H9 (cell line): Measurements from ENCODE around the gene RPL18. TPM values are rescaled to one million over a fixed set of nuclear protein-coding genes. Genes with fewer than 3 reads are reported as not detected.
A peak's percentile ranks its signal among the peaks of the same experiment; 100 is the strongest.

ENCODE experiments used
- DNase-seq: peaks from one replicate; pipeline ENCODE4 v3.0.0-alpha.2; 2017
- H2AFZ ChIP-seq: one replicate; pipeline ENCODE4 v1.6.1; 2013; ENCODE audit warnings: mild to moderate bottlenecking, low read length, control low read depth, moderate library complexity
- H2AK5ac ChIP-seq: 2 replicates; pipeline ENCODE4 v1.6.1; 2013; ENCODE audit warnings: low read length, control low read depth, mixed read lengths; ENCODE audit not compliant: insufficient read length
- H2BK120ac ChIP-seq: one replicate; pipeline ENCODE4 v1.6.1; 2013; ENCODE audit warnings: low read depth, mild to moderate bottlenecking, low read length, control low read depth, inconsistent platforms; ENCODE audit not compliant: poor library complexity, severe bottlenecking
- H2BK12ac ChIP-seq: 2 replicates; pipeline ENCODE4 v1.6.1; 2013; ENCODE audit warnings: low read length, control low read depth, mixed read lengths, low read depth; ENCODE audit not compliant: insufficient read length
- H2BK15ac ChIP-seq: 2 replicates; pipeline ENCODE4 v1.6.1; 2013; ENCODE audit warnings: low read depth, low read length, control low read depth
- H2BK20ac ChIP-seq: one replicate; pipeline ENCODE4 v1.6.1; 2013; ENCODE audit warnings: low read depth, mild to moderate bottlenecking, low read length, control low read depth, inconsistent platforms; ENCODE audit not compliant: poor library complexity, severe bottlenecking
- H2BK5ac ChIP-seq: 2 replicates; pipeline ENCODE4 v1.6.1; 2013; ENCODE audit warnings: low read length, control low read depth, mixed read lengths; ENCODE audit not compliant: insufficient read length
- H3K14ac ChIP-seq: 2 replicates; pipeline ENCODE4 v1.6.1; 2013; ENCODE audit warnings: low read length, control low read depth; ENCODE audit not compliant: insufficient read depth
- H3K18ac ChIP-seq: 2 replicates; pipeline ENCODE4 v1.6.1; 2013; ENCODE audit warnings: low read depth, mild to moderate bottlenecking, mixed read lengths, low read length, control low read depth; ENCODE audit not compliant: insufficient read length
- H3K23ac ChIP-seq: 2 replicates; pipeline ENCODE4 v1.6.1; 2013; ENCODE audit warnings: low read length, control low read depth, mixed read lengths, low read depth; ENCODE audit not compliant: insufficient read length
- H3K23me2 ChIP-seq: 2 replicates; pipeline ENCODE4 v1.6.1; 2013; ENCODE audit warnings: low read depth, mild to moderate bottlenecking, mixed read lengths, low read length, control low read depth; ENCODE audit not compliant: insufficient read length, poor library complexity, severe bottlenecking
- H3K27ac ChIP-seq: 2 replicates; pipeline ENCODE4 v1.5.1; 2013; ENCODE audit warnings: low read length, control low read depth, mixed read lengths, low read depth; ENCODE audit not compliant: insufficient read length
- H3K27me3 ChIP-seq: 2 replicates; pipeline ENCODE4 v1.6.1; 2013; ENCODE audit warnings: low read length, control low read depth, inconsistent platforms; ENCODE audit not compliant: insufficient read depth
- H3K4ac ChIP-seq: 2 replicates; pipeline ENCODE4 v1.6.1; 2013; ENCODE audit warnings: low read depth, mild to moderate bottlenecking, control low read depth, inconsistent platforms, low read length, moderate library complexity
- H3K4me1 ChIP-seq: 2 replicates; pipeline ENCODE4 v1.6.1; 2013; ENCODE audit warnings: low read length, control low read depth, inconsistent platforms; ENCODE audit not compliant: insufficient read depth
- H3K4me2 ChIP-seq: 2 replicates; pipeline ENCODE4 v1.6.1; 2013; ENCODE audit warnings: low read length, control low read depth, mixed read lengths; ENCODE audit not compliant: insufficient read length, insufficient read depth
- H3K56ac ChIP-seq: 2 replicates; pipeline ENCODE4 v1.6.1; 2013; ENCODE audit warnings: low read depth, mild to moderate bottlenecking, mixed read lengths, low read length, control low read depth; ENCODE audit not compliant: insufficient read length
- H3K79me1 ChIP-seq: 2 replicates; pipeline ENCODE4 v1.6.1; 2013; ENCODE audit warnings: low read depth, mild to moderate bottlenecking, moderate library complexity, low read length, control low read depth, inconsistent platforms; ENCODE audit not compliant: insufficient read depth, poor library complexity, severe bottlenecking
- H3K79me2 ChIP-seq: 2 replicates; pipeline ENCODE4 v1.6.1; 2013; ENCODE audit warnings: low read length, control low read depth, inconsistent platforms; ENCODE audit not compliant: insufficient read depth
- H3K9ac ChIP-seq: 2 replicates; pipeline ENCODE4 v1.6.1; 2013; ENCODE audit warnings: low read length, control low read depth, mixed read lengths; ENCODE audit not compliant: insufficient read length; ENCODE audit errors: extremely low read depth
- H3K9me3 ChIP-seq: one replicate; pipeline ENCODE4 v1.6.1; 2013; ENCODE audit warnings: low read depth, low read length, inconsistent platforms; ENCODE audit not compliant: control insufficient read depth
- H3T11ph ChIP-seq: one replicate; pipeline ENCODE4 v1.6.1; 2013; ENCODE audit warnings: mild to moderate bottlenecking, low read length, control low read depth, inconsistent platforms
- H4K20me1 ChIP-seq: one replicate; pipeline ENCODE4 v1.6.1; 2013; ENCODE audit not compliant: control insufficient read depth, insufficient read length, insufficient read depth
- H4K5ac ChIP-seq: 2 replicates; pipeline ENCODE4 v1.6.1; 2013; ENCODE audit warnings: low read depth, mild to moderate bottlenecking, mixed read lengths, low read length, control low read depth; ENCODE audit not compliant: insufficient read length
- H4K8ac ChIP-seq: replicated peaks from 2 replicates; pipeline ENCODE4 v1.6.1; 2013; ENCODE audit warnings: low read length, control low read depth, mixed read lengths, low read depth; ENCODE audit not compliant: insufficient read length
- H4K91ac ChIP-seq: 2 replicates; pipeline ENCODE4 v1.6.1; 2013; ENCODE audit warnings: low read depth, mild to moderate bottlenecking, moderate library complexity, mixed read lengths, low read length, control low read depth; ENCODE audit not compliant: insufficient read length
- H3K27ac Mint-ChIP-seq, 3 experiments: 2 replicates in 2 of 3; 3 replicates in 1 of 3; pipeline ENCODE4 v1.8.0; 2020 to 2021; ENCODE audit warnings: mixed read lengths in 3 of 3, mild to moderate bottlenecking in 1 of 3, moderate library complexity in 1 of 3
- H3K27me3 Mint-ChIP-seq: 2 replicates; pipeline ENCODE4 v1.8.0; 2021; ENCODE audit warnings: low read depth, mild to moderate bottlenecking, moderate library complexity, mixed read lengths
- H3K36me3 Mint-ChIP-seq, 3 experiments: 2 replicates in 2 of 3; 3 replicates in 1 of 3; pipeline ENCODE4 v1.8.0; 2020 to 2021; ENCODE audit warnings: low read depth in 3 of 3, mixed read lengths in 3 of 3; ENCODE audit not compliant: insufficient read depth in 1 of 3
- H3K4me1 Mint-ChIP-seq, 2 experiments: 2 replicates each; pipeline ENCODE4 v1.8.0; 2020; ENCODE audit warnings: mixed read lengths in 2 of 2
- H3K4me3 Mint-ChIP-seq, 2 experiments: 2 replicates in 1 of 2; 3 replicates in 1 of 2; pipeline ENCODE4 v1.8.0; 2020 to 2021; ENCODE audit warnings: mild to moderate bottlenecking in 2 of 2, mixed read lengths in 2 of 2, moderate library complexity in 1 of 2
- H3K9me3 Mint-ChIP-seq, 2 experiments: 2 replicates in 1 of 2; 3 replicates in 1 of 2; pipeline ENCODE4 v1.8.0; 2020; ENCODE audit warnings: mild to moderate bottlenecking in 2 of 2, mixed read lengths in 2 of 2, moderate library complexity in 1 of 2
- WGBS: extraction: QIAGEN DNeasy Blood & Tissue Kit; methylation state at CpG from one replicate; pipeline ENCODE4 v1.1.7; 2013; ENCODE audit warnings: missing lambda C conversion rate, low lambda C conversion rate, mixed read lengths; ENCODE audit not compliant: insufficient read length; ENCODE audit errors: extremely low coverage; 5-methylcytosine and 5-hydroxymethylcytosine counted together
- total RNA-seq: library from RNA; stranded (reverse); gene quantifications from 2 replicates; pipeline ENCODE4 v1.2.1, GENCODE V29; 2021
- TF ChIP-seq, protein P1 (sequence below): fragments of 200-600 bp; sonication (generic); conservative IDR thresholded peaks from 3 replicates; pipeline ENCODE4 v1.8.0; 2021; ENCODE audit warnings: antibody characterized with exemption, mild to moderate bottlenecking

RPL18 gene
- total RNA-seq, 1 experiment from 2014 or later = 1,855 TPM

DNA sequence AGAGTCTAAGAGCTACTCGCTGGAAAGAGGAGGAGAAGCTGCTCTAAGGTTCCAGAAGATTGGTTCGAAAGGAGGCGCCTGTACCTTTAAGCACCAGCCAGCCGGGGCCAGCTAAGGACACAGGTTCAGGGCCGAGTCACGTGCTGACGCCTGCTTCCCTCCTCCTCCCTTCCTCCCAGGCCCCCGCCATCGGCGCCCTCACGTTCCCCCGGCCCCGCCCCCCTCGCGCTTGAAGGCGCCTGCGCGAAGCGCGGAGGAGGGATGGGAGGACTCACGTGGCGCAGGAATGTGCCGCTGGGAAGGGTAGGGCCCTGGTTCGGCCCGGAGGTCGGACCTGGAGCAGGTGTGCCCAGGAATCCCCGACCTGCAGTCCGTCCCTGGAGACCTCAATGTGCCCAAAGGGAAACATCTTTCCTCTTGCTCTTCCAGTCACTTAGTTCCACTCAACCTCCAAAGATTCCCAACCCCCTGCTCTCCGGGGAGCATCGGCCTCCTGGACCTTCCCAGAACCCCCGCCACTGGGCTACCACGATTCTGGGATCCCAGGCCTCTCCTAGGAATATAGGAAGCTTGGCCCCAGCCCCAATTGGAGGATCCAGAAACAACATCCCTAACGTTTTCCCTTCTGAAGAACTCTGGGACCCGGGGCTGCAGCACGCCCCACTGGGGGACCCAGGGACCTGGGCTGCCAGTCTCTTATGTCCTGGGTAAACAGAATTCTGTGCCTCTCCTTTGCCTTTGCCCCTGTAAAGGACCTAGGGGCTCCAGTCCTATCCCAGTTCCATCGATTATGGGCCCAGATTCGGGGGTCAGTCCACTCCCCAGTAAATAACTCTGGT is 15.7 kb upstream of the RPL18 start:
- Histone ChIP-seq H3K9me3 (no peaks in the 10 kb centered on the region), H3K4me2 (peak overlapping the region; percentile 57), H3K79me2 (no peaks in the 10 kb centered on the region), H4K91ac (no peak overlapping the region), H2BK120ac (no peak overlapping the region), H2AK5ac (no peak overlapping the region), H4K20me1 (no peaks in the 10 kb centered on the region), H3T11ph (no peak overlapping the region), H2BK5ac (no peak overlapping the region), H3K56ac (no peak overlapping the region), H3K27me3 (no peaks in the 10 kb centered on the region; the same call in 1 of the 2 replicates), H3K4me1 (peaks cover 9% of the 10 kb centered on the region; the same call in 1 of the 2 replicates), H2BK15ac (no peak overlapping the region), H4K5ac (no peak overlapping the region), H3K14ac (no peak overlapping the region), H3K23me2 (peaks cover 32% of the 10 kb centered on the region), H2BK20ac (no peak overlapping the region), H3K9ac (no peak overlapping the region), H2BK12ac (no peak overlapping the region), H3K27ac (no peak overlapping the region), H3K4ac (no peak overlapping the region), H2AFZ (no peak overlapping the region), H3K79me1 (no peaks in the 10 kb centered on the region), H3K23ac (no peak overlapping the region), H3K18ac (no peak overlapping the region), H4K8ac (no peak overlapping the region)
- Mint-ChIP-seq H3K27ac (peak overlapping the region; percentile 55 to 94 (median 85); a peak in 6 of 7 replicates), H3K4me1 (peaks cover 37 to 57% of the 10 kb centered on the region in 2 experiments), H3K27me3 (peaks cover 4% of the 10 kb centered on the region), H3K4me3 (peak overlapping the region; percentile 57 to 79), H3K9me3 (no peaks in the 10 kb centered on the region), H3K36me3 (peaks cover 8 to 28% (median 19%) of the 10 kb centered on the region in 3 experiments; a peak in 6 of 7 replicates)
- TF ChIP-seq, protein P1, sequence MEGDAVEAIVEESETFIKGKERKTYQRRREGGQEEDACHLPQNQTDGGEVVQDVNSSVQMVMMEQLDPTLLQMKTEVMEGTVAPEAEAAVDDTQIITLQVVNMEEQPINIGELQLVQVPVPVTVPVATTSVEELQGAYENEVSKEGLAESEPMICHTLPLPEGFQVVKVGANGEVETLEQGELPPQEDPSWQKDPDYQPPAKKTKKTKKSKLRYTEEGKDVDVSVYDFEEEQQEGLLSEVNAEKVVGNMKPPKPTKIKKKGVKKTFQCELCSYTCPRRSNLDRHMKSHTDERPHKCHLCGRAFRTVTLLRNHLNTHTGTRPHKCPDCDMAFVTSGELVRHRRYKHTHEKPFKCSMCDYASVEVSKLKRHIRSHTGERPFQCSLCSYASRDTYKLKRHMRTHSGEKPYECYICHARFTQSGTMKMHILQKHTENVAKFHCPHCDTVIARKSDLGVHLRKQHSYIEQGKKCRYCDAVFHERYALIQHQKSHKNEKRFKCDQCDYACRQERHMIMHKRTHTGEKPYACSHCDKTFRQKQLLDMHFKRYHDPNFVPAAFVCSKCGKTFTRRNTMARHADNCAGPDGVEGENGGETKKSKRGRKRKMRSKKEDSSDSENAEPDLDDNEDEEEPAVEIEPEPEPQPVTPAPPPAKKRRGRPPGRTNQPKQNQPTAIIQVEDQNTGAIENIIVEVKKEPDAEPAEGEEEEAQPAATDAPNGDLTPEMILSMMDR = no peak
- DNase-seq = peak; percentile 98
- WGBS = no CpG with 5 or more reads among the region's 37 CpGs
